Measurements from ENCODE around the gene RAET1G.
"Not testable (repeated sequence)": the region's sequence is repeated elsewhere in the genome, so short reads cannot be mapped to it uniquely, and the experiment has no call there.

GRCh38 chr6:149947533-149947932, 24.6 kb upstream of the RAET1G start:
- TF ChIP-seq, protein P1, sequence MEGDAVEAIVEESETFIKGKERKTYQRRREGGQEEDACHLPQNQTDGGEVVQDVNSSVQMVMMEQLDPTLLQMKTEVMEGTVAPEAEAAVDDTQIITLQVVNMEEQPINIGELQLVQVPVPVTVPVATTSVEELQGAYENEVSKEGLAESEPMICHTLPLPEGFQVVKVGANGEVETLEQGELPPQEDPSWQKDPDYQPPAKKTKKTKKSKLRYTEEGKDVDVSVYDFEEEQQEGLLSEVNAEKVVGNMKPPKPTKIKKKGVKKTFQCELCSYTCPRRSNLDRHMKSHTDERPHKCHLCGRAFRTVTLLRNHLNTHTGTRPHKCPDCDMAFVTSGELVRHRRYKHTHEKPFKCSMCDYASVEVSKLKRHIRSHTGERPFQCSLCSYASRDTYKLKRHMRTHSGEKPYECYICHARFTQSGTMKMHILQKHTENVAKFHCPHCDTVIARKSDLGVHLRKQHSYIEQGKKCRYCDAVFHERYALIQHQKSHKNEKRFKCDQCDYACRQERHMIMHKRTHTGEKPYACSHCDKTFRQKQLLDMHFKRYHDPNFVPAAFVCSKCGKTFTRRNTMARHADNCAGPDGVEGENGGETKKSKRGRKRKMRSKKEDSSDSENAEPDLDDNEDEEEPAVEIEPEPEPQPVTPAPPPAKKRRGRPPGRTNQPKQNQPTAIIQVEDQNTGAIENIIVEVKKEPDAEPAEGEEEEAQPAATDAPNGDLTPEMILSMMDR (conservative IDR thresholded peaks at IDR 0.05; ENCODE audit: low read depth, low read length), result not testable (repeated sequence)
- not testable (repeated sequence) for TF ChIP-seq EZH2phosphoT487 (IDR thresholded peaks at IDR 0.05; ENCODE audit: borderline replicate concordance, low read length); EZH2 (IDR thresholded peaks at IDR 0.05; ENCODE audit: low read length, unreplicated experiment)

Measured in PC-3 (cell line).